Activated gamma-delta T cell treated with anti-CD3 and anti-CD28 coated beads, Interleukin-2, amount 50 U/mL, for 16 hours (primary cell): ENCODE data around the gene ULK4.
"Not testable (repeated sequence)": the region's sequence is repeated elsewhere in the genome, so short reads cannot be mapped to it uniquely, and the experiment has no call there.

ENCODE experiments used
- DNase-seq: peaks from one replicate; pipeline ENCODE4 v3.0.0-alpha.2; 2020; ENCODE audit warnings: low read depth

ULK4 gene

DNA sequence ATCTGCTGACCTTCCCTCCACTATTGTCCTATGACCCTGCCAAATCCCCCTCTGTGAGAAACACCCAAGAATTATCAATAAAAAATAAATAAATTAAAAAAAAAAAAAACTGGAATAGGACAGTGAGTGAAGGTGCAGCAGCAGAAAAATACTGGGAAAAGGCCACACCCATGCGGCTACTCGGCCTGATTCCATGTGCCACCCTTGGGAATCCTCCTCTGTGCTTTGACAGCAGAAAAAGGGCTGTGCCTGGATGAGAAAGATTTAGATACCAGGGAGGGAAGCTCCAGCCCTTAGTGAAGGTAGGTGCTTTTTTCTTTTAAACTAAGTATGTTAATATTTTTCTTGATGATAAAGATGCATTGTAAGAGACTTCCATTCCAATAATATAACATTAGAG, 654.8 kb downstream of the ULK4 start:
- DNase-seq, result no peak

DNA sequence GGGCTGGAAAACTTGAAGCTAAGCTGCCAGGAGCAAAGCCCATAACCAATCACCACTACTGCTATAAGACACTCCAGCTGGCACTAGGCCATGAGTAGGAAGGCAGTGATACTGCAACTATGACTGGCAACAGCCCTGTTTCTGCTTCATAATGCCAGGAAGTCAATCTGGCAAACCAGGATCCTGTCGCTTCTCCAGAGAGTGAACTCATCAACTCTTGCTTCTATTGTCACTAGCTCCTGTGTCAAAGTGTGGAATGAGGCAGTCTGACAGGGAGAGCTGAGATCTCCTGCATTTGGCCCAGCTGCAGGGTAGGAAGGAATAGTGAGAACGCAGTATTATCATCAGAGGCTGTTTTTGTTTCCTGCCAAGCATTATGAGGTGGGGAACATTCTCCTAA, 657.3 kb downstream of the ULK4 start:
- DNase-seq, result no peak

DNA sequence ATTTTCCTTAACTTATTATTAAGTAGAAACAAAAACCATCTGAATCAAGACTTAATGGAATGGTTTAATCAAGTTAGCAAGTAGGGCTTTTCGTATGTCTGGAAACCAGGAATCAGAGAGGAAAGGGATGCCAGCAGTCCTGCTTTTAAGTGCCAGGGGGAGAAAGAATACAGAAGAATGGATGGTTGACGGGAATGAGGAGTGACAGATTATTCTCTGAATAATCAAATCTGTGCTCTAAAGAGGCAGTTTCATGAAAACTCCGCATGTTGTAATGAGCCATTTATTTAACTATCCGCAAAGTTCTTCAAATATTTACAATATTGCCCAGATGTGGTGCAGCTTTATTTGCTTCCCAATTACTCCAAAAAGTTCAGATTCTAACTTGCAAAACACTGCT, 659.6 kb downstream of the ULK4 start:
- no peak for DNase-seq

DNA sequence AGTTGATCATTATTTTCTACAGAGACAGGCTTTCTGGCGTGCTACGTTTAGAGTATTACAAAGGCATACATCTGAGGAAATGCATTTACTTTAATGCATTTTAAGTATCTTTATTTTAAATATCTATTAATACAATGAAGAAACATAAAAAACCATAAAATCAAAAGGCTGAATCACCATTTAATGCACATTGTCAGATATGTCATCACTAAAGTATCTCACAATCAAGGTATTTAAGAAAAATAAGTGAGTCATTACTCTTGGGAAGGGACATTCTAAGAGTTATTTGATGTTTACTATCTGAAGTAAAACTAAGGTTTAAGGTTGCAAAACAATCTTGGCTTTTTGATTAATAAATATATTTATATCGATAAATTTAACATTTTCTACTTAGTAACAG, 660.4 kb downstream of the ULK4 start:
- DNase-seq, result no peak

DNA sequence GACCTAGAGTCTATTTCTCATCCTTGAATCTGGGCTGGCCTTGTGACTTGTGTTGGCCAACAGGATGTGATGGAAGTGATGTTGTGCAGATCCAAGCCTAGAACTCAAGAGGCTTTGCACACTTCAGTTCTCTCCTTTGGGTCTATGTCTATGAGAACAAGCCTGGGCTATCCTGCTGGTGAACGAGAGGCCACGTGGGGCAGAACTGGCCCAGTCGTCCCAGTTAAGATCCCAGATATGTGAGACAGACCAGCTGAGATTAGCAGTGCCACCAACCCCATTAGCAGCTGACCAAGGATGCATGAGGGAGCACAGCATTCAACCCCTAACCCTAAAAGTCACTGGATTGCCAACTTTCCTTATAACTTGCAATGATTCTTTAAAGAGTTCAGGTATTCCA, 662.9 kb downstream of the ULK4 start:
- no peak for DNase-seq

DNA sequence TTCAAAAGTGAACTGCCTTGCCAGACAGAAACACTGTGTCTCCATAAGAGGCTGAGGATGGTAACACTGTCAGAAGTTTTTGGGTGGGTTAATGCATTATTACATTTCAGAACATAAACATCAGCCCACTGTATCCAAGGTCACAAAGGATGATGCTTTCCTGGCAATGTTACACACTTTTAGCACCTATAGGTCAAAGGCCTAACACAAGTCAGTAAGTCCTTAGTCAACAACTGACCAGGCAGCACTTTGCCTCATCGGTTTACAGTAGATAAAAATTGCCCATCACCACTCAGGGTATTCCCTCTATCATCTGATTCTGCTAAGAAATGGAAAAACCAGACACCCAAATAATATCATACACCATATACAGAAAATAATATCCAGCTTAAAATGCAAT, 664.2 kb downstream of the ULK4 start:
- no peak for DNase-seq

DNA sequence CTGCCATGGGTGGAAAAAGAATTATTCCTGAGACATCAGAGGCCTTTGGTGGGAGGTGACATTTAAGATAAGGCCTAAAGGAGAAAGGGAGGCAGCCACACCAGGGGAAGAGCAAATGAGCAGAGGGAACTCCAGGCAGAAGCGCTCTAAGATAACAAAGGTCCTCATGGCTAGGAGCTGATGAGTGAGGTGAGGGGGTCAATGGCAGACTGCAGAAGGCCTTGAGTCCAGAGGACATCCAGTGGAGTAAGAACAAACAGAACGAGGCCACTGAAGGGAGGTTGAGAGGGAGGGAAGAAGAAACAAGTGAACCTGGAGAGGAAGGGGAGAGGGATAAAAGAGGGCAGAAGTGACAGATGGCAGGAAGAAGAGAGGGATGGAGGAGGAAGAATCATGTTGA, 665.3 kb downstream of the ULK4 start:
- no peak for DNase-seq

DNA sequence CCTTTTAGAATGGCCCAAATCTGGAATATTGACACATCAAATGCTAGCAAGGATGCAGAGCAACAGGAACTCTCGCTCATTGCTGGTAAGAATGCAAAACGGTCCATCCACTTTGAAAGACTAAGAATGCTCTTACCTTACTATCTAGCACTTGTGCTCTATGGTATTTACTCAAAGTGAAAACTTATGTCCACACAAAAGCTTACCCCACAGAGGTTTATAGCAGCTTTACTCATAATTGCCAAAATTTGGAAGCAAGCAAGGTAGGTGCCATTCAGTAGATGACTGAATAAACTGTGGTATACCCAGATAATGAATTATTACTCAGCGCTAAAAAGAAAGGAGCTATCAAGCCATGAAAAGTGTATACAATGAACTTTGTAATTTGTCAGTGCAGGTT, 666.2 kb downstream of the ULK4 start:
- no peak for DNase-seq

DNA sequence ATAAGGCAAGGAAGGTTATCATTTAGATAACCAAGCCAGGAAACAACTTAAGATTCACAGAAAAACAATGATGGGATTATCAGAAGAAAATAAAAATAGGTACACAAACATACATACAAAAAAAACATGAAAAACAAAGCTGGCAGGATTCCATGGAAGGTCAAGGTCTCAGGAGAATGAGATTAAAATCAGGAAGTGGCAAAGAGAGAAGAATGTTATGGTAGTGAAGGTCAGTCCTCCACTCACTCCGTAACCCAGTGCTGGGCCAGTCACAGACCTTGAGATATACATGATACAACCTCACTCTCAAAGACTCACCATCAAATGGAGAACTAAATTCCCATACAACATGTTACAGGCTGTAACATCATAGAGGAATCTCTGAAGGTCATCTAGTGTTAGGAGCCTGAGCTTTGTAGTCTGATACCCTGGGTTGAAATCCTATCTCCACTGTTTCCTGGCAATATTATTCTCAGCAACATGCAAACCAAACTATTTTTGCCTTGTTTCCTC, 668.7 kb downstream of the ULK4 start:
- no peak for DNase-seq

DNA sequence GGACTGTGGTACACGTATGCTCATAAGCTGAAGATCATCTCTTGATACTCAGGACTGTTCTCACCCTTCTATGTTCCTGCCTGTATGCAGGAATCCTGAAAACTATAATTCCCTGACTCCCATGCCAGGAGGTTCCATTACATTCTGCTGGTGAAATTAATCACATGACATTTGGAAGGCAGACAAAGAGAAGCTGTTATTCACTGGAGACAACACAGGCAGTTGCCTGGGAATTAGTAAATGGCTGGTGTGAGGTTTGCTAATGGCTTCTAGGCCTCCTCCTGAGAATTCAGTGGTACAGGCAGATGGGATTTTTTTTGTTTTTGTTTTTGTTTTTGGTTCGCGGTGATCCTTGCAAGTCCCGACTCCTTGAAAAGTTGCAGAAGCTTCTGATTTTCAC, 671.2 kb downstream of the ULK4 start:
- no peak for DNase-seq

DNA sequence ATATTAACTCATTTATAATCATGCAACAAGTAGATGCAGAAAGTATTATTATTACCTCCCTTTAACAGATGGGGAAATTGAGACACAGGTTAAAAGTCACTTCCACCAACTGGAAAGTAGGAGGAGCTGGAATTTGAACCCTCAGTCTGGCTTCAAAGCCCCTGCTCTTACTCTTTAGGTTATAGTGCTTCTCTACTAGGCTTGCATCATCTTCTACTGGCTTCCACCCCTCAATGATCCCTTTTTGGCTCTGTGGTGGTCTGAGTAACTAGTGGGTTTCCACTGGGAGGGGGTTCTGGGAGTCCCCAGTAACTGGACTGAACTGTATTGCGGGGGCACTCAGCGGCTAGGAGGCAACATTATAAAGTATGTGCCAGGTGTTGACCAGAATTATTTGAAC, 671.6 kb downstream of the ULK4 start:
- no peak for DNase-seq

DNA sequence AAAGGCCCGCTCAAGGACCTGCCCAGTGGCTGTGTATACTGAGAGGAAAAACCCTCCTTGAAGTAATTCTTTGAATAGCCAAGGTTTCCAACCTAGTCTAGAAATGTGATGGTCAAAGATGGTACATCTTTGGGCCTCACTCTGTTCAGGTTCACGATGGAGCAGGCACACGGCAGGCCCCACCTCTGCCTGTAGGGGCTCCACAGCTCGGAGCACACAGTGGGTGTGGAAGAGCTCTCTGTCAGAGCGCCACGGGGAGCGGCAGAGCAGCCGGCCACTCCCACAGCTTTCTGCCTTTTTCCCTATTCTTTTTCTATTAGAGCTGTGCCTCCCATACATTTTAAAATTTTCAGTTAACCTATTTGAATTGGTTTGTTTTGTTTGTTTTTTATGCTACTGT, 673.1 kb downstream of the ULK4 start:
- no peak for DNase-seq

DNA sequence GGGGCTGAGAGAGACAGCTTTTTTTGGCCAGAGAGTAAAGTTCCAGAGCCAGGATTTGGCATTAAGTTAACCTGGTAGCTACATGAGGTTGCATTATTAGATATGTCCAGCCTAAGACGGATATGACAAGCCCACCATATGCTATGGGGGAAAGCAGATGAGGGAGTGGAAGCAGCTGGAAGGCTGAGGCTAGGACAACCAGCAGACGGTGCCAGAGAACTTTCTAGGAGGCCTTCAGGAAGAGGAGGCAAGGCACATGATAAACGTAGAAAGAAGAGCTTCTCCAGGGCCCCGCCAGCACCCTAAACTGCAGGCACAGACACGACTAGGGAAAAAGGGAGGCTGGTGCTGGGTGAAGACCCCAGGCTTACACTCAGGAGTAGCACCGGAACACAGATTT, 675.6 kb downstream of the ULK4 start:
- DNase-seq, result no peak

DNA sequence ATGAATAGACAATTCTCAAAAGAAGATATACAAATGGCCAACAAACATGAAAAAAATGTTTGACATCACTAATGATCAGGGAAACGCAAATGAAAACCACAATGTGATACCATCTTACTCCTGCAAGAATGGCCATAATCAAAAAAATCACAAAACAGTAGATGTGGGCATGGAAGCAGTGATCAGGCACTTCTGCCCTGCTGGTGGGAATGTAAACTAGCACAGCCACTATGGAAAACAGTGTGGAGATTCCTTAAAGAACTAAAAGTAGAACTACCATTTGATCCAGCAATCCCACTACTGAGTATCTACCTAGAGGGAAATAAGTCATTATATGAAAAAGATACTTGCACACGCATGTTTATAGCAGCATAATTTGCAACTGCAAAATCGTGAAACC, 677.0 kb downstream of the ULK4 start:
- not testable (repeated sequence) for DNase-seq

DNA sequence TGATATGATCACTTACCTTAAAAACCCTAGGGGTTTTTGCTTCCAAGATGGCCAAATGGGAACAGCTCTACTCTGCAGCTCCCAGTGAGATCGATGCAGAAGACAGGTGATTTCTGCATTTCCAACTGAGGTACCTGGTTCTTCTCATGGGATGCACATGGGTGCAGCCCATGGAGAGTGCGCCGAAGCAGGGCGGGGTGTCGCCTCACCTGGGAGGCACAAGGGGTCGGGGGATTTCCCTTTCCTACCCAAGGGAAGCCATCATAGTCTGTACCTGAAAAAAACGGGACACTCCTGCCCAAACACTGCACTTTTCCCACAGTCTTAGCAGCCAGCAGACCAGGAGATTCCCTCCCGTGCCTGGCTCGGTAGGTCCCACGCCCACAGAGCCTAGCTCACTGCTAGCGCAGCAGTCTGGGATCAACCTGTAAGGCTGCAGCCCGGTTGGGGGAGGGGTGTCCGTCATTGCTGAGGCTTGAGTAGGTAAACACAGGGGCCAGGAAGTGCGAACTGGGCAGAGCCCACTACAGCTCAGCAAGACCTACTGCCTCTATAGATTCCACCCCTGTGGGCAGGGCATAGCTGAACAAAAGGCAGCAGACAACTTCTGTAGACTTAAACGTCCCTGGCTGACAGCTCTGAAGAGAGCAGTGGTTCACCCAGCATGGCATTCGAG, 684.0 kb downstream of the ULK4 start:
- DNase-seq, result no peak

DNA sequence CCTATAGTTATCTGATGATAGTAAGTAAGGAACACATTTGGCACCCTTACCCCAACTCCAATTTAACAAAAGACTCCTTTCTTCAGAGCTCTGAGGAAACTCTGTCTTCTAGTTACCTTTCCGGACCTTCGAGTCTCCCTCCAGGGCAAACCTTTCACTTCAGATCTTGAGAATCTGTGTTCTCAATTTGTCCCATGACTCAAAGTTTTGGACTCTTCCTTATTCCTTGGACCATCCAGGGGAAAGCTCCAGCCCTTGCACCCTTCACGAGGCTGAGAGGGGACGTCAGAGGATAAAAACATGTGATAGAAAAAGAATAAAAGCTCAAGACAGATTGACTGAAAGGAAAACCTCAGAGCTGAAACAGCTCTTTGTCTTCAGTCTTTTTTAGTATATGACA, 685.7 kb downstream of the ULK4 start:
- DNase-seq, result no peak

DNA sequence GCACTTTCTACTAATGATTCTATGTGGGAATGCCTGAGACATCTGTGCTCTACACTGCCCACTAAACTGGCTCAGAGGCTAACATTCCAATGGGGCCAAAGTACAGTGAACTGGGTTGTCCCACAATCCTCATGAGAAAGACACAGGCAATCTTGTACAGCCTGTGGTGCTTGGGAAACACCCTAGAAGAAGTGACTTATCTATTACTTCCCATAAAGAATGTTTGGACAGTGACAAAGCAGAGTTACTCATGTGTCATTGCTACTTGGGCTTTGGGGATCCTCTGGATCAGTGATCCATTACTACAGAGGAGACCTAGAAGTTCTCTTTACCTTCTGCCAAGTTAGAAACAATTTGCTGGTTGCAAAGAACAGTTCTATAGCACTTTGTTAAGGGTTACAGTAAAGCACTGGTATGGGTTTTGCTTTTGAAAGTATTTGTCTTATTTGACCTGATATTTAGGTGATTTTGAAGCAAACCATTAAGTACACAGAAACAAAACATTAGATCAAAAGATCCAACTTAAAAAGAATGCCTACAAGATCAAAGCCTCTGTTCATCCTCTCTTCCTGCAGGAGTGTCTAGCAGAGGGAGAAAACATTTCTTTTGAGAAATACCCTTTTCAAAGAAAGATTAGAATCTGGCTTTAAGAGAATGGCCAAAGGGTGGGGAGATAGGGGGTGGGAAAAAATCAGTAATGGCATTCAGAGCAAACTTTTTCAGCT, 686.8 kb downstream of the ULK4 start:
- DNase-seq, result no peak

DNA sequence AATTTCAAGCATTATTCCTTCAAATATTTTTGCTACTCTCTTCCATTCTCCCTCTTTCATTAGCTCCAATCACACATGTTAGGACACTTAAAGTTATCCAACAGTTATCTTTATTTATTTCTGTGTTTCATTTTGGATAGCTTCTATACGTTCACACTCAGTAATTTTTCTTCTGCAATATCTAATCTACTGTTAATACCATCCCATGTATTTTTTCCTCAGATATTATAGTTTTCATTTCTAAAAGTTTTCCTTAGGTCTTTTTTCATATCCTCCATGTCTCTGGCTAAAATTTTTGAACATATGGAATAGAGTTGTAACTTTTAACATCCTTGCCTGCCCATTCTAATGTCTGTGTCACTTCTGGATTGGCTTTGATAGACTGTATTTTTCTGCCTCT, 689.2 kb downstream of the ULK4 start:
- DNase-seq, result no peak

DNA sequence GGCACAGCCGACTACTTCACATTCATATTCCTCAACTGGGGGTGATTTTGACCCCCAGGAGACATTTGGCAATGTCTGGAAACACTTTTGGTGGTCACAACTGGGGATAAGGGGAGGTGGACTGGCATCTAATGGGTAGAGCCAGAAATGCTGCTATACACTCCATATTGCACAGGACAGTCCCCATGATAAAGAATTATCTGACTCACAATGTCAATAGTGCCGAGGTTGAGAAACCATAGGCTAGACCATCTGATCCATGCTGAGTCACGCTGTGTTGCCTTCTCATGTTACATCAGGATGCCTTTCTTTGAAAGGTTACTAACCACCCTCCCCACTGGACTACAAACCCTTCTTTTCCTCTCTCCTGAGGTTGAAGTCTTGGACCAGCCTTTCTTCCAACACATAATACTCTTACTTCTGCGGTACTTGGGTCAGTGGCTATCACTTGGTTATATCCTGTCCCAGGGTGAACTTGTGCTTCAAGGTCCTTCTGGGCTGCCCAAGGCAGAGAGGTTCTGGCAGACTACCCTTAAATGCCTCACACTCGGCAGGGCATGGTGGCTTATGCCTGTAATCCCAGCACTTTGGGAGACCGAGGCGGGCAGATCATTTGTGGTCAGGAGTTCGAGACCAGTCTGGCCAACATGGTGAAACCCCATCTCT, 693.8 kb downstream of the ULK4 start:
- DNase-seq, result no peak

DNA sequence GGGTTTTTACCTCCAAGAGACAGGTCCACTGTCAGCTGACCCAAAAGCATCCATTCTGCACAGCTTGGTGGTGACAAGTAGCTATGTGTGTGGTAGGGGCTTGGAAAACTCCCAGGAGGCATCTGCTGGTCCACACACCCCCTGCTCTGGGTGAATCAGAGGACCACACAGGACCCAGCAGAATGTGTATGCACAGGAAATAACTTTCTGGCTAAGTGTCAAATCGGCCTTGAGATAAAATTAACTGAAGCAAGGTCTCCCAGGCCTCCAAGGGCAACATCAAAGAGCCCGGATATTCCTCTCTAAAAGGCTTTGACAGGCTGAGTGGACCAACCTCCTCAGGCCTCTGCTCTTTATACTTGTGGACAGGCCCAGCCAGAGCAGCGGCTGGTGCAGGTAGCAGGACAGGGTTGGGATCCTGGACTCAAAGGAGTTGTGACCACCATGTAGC, 696.1 kb downstream of the ULK4 start:
- DNase-seq, result no peak

DNA sequence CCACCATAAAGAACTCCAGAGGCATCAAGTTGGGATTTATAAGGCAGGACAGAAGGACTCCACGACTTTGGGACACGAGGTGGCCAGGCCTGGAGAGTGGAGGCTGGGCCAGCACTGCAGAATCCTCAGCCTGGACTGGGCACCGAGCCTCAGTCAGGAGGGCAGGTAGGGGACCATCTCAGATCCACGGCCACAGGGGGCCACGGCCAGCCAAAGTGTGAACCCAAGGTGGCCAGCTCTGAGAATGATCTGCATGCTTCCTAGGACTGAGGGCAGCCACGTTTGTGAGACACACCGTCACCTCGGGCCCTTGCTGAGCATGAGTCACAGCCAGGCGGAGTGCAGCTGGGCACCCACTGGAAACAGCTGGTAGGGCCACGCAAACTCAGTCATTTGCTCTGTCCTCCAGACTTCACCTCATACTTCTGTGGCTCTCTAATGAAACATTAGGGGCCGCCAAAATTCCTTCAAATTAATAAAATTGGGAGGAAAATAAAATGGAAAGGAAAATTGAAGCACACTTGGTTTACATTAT, 696.8 kb downstream of the ULK4 start:
- DNase-seq, result no peak

DNA sequence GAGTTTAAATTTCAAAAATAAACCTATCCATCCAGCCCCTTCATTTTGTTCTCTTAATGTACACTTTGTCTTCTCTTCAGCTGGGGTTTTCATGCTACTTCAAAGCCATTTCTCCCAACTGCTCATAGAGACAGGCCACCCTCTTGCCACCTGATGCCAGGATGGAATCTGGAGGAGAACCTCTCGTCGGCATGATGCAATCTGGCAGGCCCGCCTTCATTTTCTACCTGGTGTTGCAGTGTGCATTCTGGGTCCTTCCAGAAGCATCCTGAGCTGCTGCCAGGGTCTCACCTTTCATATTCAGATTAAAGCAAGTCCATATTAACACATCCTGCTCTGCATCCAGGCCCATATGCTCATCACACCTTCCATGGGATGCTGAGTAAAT, 701.8 kb downstream of the ULK4 start:
- DNase-seq, result no peak

DNA sequence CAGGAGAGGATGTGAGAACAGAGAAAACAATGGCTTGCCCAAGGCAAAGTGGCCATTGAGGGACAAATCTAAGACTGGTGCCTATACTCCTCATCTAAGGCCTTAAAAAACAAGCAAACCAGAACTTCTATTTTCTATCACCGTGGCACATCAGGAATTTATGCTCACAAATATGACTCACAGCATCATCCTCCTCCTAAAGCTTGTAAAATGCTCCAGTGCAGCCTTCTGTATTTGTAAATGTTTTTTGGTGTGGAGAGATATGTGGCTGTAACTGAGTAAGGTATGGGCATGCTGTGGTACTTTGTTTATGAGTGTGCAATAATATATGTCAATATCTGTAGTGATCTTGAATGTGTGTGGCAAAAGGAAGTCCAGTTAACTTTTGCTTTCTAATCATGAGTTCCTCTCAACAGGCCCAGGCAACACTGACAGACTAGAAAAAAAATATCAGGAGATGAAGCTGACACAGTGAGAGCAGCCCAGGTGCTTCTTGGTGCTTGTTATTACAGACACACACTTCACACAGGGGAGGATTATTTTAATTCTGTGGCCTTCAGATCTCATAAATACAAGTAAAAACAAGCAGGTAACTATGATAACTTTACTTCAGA, 702.3 kb downstream of the ULK4 start:
- DNase-seq, result no peak
